T-helper 2 cell treated with Interferon-gamma antibody and Interleukin-4, amounts not matched to agents 100 ng/mL and 5 ng/mL, for 36 hours (primary cell): ENCODE results near the gene ATPAF2. TPM values are rescaled to one million over a fixed set of nuclear protein-coding genes. Genes with fewer than 3 reads are reported as not detected.
"Not testable (repeated sequence)": the region's sequence is repeated elsewhere in the genome, so short reads cannot be mapped to it uniquely, and the experiment has no call there.

Experiments
- intact Hi-C: fragments of 100-400 bp; cut with micrococcal nuclease; formaldehyde crosslinking; loops from one replicate; pipeline ENCODE4 v1.15.1; 2023
- total RNA-seq: library from RNA; stranded (reverse); gene quantifications from 2 replicates; pipeline ENCODE4 v1.2.3, GENCODE V29; 2022

Gene ATPAF2
- total RNA-seq, 1 donor from 2014 or later: 27.7 TPM

DNA sequence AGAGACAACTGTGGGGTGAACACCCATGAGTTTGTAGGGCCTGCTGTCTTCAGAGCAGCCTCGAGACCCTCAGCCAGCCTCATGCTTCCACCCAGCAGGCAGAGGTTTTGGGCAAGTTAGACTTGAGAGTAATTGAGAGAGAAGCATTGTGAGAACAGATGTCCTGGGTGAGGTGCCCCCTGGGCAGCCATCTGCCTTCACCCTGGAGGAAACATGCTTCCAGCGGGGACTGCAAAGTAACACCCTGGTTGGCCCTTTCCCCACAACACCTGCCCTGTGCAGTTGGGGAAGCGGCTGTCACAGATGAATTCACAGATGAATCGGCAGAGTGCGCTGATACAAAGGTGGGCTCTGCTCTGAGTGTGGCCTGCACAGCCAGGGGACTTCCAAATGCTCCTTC lies 23.4 kb downstream of the ATPAF2 start:
- intact Hi-C loops: no loop called here

DNA sequence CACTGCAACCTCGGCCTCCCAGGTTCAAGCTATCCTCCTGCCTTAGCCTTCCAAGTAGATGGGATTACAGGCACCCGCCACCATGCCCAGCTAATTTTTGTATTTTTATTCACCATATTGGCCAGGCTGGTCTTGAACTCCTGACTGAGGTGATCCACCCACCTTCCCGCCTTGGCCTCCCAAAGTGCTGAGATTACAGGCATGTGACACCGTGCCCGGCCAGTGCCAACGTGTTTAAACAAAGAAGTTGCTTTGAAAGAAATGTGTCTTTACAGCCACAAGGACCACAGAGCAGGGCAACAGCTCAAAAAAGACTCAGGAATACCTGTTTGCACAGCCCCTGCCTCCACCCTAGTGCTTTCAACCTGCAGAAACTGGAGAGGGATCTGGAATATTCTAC lies 25.0 kb downstream of the ATPAF2 start:
- intact Hi-C loops: no loop called here

DNA sequence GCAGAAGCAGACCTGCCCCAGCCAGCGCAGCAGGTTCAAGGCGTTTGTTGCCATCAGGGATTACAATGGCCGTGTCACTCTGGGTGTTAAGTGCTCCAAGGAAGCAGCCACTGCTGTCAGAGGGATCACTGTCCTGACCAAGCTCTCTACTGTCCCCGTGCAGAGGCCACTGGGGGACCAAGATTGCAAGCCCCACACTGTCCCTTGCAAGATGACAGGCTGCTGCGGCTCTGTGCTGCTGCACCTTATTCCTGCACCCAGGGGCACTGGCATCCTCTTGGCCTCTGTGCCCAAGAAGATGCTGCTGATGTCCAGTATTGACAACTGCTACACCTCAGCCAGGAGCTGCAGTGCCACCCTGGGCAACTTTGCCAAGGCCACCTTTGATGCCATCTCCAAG lies 27.7 kb downstream of the ATPAF2 start:
- intact Hi-C loops: no loop called here

DNA sequence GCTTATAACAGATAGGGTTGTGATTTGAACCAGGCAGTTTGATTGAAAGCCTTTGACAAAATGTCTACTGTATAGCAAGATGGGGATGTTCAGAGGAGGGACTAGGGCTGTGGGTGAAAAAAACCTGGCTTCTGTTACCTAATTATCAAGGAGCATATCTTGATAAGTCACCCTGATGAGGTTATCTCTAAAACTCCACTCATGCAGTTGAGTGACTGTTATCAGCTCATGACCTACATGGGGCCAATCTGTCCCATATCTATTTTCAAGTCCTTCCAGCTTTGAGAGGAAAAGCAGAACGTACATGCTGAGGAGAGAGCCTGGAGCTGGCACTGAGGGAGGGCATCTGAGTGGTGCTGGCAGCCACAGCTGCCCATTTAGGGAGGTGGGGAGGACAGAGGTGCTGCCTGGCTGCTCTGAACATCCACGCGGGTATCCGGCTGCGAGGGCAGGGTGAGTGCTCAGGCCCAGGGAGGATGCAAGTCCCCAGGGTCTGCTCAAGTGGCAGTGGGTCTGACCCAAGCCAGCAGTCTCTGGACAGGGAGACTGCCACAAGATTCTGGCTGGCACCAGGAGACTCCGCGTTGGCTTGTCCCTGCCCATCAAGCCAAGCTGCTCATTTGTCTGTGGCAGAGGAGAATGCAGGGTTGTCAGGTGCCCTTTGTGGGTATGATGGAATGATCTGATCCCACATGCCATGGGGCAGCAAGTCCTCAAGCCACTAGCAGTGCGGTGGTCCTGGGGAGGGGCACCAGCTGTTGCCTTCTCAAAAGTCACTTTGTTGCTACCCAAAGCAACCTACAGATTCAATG lies 29.2 kb downstream of the ATPAF2 start:
- intact Hi-C loops: no loop called here

DNA sequence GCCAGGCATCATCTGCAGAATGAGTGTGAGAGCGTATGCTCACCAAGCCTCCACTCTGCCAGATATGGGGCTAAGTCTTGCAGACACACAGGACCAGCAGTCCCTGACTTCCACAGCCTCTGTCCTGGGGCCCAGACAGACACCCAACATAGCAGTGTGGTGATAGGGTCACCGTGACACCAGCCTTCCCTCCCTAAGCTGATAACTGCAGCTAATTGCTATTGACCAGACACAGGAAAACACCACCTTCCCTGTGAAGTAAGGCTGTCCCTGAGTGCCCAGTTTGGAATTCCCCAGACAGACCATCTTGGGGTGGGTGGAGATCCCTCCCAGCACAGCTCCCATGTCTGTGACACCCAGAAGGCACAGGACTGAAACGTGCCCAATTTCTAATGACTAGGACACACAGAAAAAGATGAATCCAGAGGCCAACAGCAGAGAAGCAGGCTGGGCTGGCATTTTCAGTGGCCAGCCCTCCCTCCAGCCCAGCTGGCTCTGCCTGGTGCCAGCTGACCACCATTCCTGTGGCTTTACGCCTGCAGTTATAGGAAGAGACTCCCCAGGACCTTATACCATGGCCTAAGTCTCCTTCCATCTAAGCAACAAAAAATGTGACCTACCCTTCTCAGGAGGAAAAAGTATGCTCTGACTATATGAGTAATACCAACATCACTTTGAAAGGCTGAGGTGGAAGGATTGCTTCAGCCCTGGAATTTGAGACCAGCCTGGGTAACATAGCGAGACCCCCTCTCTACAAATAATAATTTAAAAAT lies 30.3 kb downstream of the ATPAF2 start:
- intact Hi-C loops: no loop called here

DNA sequence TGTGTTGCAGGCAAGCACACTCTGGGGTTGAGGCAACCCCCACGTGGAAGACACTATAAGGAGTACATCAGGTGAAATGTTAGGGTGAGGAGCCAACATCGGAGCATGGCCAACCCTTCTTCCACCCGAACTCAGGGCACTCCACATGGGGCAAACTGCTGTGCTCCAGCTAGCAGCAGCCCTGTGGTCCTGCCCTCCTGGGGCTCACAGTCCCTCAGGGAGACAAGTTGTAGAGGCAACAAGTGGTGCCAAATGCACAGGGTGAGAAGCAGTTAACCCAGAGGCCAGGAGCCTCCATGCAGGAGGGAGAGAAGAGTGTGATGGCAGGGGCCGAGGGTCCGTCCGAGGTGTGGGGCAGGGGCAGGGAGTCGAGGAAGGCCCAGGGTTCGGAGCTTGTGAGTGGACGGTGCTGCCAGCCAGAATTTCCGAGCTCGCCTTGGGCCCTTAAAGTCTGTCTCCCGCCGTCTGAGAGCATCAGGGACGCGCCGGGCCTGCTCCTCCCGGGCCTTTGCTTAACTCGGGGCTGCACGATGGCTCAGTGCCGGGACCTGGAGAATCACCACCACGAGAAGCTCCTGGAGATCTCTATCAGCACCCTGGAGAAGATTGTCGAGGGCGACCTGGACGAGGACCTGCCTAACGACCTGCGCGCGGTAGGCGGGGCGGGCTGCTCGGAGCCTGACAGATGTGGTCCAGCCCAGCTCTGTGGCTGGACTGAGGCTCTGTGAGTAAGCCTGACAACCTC lies 32.3 kb downstream of the ATPAF2 start:
- intact Hi-C loops: no loop called here

DNA sequence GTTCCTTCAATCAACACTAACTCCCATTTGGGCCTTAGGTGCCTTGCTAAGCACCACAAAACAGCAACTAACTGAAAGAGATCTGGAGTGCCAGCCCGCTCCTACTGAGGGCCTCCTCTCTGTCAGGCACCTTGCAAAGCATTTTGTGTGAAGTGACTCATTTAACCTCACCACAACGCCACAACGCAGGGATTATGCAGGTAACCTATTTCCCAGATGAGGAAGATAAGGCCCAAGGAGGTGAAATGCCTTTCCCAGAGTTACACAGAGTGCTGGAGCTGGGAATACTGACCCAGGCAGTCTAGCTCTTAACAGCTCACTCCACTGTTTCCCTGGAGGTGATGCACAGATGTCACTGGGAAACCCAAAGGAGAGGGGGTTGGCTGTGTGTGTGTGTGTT lies 33.5 kb downstream of the ATPAF2 start:
- intact Hi-C loops: no loop called here

DNA sequence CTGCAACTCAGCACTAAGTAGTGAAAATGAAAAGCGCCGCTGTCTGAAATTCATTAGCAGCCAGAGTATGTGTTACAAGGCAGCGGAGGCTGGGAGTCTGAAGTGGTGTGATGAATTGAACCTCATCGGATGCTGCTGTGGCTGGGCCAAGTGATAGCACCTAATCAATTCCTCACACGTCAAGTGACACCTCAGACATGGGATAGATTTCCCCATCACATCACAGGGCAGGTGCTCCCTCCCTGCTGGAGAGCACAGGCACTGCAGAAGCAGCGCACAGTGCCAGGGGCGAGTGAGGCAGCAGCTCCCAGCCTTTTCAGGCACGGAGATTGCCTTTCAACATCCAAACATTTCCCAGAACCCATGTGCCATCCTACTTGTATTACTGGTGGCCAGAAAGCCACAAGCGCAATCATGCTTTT lies 34.1 kb downstream of the ATPAF2 start:
- intact Hi-C loops: no loop called here

DNA sequence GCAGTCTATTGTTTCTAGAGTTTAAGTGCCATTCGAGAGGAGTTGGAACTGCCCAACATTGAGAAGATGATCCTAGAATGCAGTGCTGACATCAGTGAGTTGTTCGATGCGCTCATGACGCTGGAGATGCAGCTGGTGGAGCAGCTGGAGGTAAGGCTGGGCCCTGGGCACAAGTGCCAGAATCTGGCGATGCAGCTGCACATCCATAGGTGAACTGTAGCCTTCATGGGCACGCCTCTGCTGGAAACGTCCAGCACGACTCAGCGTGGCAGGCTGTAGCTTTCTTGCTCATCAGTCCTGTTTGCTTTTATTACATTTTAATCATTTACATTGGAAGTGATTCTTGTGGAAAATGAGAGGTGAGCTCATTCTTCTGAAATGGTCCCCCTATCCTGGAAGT lies 34.6 kb downstream of the ATPAF2 start:
- intact Hi-C loops: no loop called here

DNA sequence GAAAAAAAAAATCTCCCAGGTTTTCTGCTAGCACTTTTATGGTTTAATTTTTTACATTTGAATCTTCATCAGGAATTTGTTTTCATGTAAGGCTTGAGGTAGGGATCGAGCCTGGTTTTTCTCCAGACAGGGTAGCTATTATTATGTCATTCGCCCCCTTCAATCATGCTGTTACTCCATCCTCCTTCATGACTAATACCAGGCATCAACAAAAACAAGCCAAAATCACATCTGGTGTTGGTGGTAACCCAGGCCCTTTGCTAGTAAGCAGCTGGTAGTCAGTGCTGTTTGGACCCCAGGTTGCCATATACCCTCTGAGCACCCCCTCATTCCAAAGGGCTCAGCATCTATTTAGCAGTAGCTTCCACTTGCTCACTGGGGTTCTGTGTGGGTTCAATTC lies 36.8 kb downstream of the ATPAF2 start:
- intact Hi-C loops: no loop called here

DNA sequence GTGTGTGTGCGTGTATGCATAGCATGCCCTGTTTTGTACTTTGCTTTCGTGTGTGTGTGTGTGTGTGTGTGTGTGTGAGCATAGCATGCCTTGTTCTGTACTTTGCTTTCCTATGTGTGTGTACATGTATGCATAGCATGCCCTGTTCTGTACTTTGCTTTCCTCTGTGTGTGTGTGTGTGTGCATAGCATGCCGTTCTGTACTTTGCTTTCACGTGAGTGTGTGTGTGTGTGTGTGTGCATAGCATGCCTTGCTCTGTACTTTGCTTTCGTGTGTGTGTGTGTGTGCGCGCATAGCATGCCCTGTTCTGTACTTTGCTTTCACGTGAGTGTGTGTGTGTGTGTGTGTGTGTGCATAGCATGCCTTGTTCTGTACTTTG lies 38.9 kb downstream of the ATPAF2 start:
- intact Hi-C loops: no loop called here

DNA sequence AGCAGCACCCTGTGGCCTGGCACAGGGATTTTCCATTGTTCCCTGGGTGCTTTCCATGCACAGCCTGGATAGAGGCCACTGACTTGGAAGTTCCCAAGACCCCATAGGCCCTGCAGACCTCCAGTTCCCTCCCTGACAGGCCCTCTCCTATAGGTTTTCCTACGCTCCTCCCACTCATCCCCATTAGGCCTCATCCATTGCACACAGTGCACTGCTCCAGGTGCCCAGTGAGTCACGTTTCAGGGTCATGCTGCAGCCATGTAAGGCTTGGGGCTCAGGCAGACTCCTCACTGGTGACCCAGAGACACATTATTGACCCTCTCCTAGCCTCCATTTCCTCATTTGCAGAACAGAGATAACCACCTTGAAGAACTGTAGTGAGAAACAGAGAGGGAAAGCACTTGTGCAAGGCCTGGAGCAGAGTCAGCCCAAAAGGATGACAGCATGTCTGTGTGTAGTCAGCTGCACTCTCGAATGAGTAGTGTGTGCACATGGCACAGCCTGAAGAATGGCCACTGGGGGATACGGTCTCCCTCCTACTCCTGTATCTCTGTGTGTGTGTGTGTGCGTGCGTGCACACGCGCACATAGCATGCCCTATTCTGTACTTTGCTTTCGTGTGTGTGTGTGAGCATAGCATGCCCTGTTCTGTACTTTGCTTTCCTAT lies 39.5 kb downstream of the ATPAF2 start:
- intact Hi-C loops: no loop called here

DNA sequence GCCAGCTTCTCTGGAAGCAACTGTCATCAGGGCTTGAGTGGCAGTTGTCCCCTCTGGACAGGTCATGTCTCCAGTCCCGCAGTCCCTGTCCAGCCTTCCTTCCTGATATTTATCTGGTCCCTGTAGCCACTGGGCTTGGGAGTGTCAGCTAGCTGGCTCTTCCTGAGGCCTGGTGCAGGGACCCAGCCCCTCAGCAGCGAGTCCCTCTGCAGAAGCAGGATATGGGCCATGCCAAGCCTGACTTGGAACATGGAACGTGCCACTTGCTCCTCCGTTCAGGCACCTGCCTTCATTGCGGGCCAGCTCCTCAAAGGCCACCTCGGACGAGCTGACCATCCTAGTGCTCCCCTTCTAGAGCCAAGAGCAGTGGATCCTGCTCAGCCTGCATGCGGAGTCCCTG lies 40.0 kb downstream of the ATPAF2 start:
- intact Hi-C loops: no loop called here

DNA sequence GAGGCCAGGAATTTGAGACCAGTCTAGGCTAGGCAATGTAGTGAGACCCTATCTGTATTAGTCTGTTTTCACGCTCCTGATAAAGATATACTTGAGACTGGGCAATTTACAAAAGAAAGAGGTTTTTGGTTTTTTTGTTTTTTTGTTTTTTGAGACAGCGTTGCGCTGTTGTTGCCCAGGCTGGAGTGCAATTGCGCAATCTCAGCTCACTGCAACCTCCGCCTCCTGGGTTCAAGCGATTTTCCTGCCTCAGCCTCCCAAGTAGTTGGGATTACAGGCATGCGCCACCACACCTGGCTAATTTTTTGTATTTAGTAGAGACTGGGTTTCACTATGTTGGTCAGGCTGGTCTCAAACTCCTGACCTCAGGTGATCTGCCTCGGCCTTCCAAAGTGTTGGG lies 43.1 kb downstream of the ATPAF2 start:
- intact Hi-C loops: not testable (repeated sequence)

DNA sequence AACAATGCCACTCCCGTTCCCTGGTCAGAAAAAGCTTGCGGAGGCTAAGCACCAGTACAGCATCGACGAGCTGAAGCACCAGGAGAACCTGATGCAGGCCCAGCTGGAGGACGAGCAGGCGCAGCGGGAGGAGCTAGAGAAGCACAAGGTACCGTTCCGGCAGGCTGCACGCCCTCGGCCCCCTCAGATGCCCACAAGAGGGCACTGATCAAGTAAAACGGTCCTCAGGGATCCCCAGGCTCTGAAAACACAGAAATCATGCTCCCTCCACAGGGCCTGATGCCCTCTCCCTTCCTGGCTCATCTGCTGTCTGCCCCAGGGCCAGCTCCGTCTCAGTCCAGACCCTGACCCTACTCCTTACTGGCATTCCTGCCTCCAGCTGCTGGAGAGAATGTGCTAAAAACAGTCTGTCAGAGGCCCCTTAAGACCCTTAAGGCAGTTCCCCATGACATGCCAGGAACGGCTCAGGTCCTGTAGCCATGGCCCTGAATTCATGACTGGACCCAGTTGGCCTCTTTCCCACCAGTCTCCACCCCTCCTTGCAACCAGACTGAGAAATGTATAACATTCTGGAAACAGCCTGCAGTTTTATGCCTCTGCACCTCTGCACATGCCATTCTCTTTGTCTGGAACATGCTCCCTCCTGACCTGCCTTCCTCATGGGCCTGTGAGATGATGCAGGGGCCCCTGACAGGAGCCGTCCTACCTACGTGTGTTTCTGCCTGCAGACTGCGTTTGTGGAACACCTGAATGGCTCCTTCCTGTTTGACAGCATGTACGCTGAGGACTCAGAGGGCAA lies 44.5 kb downstream of the ATPAF2 start:
- intact Hi-C loops: no loop called here

DNA sequence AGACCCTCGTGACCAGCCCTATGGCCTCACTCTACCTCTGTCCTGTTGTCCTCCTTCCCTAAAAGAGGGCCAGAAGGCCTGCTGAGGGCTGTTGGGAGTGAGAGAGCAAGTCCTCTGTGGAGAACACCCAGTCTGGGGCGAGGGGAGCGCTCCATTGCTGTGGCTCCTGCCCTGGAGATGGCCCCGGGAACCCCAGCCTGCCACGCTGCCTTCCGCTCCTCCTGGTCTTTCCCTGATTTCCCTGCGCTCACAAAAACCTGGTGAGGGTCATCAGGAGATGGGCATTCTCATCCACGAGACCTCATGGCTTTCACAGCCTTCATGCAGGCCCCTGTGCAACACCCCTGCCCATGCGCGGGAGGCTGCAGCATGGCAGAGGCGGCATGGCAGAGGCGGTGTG lies 45.1 kb downstream of the ATPAF2 start:
- intact Hi-C loops: no loop called here

DNA sequence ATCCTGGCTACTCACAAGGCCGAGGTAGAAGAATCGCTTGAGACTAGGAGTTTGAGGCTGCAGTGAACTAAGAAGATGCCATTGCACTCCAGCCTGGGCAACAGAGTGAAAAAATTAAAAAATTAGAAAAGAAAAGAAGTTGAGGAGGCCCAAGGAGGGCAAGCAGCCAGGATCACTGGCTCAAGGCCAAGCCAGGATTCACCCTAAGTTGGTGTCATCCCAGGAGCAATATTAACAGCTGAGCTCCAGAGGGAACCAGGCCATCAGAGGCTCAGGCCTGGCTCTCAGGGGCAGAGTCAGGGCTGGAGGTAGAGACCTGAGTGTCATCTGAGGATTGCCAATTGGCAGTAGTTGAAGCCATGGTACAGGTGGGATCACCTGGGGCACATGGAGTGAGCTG lies 45.6 kb downstream of the ATPAF2 start:
- intact Hi-C loops: no loop called here

DNA sequence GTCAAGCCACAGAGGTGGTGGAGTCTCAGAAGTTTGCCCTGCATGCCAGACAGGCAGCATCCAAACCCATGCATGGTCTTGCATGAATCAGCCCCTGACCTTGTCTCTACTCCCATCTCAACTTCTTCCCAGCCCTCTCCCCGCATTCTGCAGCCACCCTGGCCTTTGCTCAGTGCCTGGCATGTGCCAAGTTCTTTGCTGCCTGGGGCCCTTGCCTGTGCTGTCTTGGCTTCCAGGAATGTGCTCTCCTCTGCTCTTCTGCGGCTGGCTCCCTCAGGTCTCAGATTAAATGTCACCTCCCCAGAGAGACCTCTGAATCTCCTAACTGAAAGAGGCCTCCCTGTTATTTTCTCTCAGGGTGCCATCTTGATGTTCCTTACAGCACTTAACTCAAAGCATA lies 48.7 kb downstream of the ATPAF2 start:
- intact Hi-C loops: no loop called here

DNA sequence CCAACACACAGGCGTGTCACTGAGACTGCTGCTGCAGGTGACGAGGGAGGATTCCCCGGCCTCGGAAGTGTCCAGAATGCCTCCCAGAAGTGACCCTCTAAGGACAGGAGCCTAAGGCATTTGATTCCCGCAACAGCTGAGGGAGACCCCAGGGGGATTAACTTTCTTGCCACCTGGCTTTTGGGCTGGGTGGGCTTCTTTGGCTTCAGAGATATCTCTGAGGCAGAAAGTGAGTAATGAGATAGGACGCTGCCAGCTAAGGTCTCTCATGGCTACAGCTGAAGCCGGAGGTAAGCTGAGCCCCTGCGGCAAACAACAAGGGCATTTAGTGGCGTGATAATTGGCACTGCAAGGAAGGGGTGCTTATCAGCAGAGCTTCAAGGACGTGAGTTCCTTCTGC lies 49.4 kb downstream of the ATPAF2 start:
- intact Hi-C loops: no loop called here

DNA sequence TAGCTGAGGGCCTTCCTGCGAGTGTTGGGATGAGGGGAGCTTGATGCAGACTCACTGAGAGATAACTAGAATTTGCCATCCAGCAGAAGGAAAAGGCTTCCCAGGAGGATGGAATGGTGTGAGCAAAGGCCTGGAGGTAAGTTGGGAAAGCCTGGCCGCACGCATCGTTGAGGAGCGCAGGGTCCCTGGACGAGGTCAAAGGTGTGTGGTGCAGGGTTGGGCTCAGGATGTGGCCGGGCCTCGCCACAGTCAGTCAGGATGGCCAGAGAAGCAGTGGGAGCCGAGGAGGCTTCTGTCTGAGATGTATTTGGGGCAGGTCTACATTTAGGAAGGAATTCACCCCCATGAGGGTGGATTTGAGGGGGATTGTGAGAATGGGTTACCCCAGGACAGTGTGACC lies 49.9 kb downstream of the ATPAF2 start:
- intact Hi-C loops: no loop called here

DNA sequence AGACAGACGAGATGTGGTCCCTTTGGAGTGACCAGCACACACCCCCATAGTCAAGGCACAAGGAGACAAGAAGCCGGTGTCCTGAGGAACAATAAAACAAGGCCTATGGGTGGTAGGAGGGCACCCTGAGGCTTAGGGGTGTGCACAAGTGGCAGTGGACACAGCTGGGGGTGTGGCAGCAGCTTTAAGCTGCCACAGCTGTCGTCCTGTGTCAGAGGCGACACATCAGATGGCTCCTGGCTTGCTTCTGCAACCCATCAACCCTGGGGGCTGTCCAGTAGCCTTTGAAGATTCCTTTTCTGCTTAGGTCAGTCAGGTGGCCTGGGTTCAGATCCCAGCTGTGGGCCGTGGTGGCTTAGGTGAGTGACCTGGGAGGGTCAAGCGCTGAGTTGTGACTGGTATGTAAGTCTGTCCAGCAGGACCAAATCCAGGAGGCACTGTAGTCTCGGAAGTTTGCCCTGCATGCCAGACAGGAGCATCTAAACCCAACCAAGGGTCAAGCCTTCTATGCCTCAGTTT lies 50.5 kb downstream of the ATPAF2 start:
- intact Hi-C loops: no loop called here
